OCI-LY7 (cell line): ENCODE results near the gene ZFP42. TPM values are rescaled to one million over a fixed set of nuclear protein-coding genes. Genes with fewer than 3 reads are reported as not detected.

Source experiments
- BruUV-seq: library from RNA; stranded (reverse); fragments of 400-500 nt; replicated peaks from 2 replicates; lab custom pipeline; 2021; lab: Mats Ljungman, UMichigan
- CTCF ChIA-PET: fragments of 300-600 bp; sonication (Branson Sonifier 250); formaldehyde crosslinking; loops from one replicate; lab custom pipeline; 2022; ENCODE audit warnings: antibody characterized with exemption; ENCODE audit not compliant: unreplicated experiment; lab: Charles Lee
- POLR2A ChIA-PET: fragments of 300-600 bp; sonication (Branson Sonifier 250); formaldehyde crosslinking; loops from one replicate; lab custom pipeline; 2022; ENCODE audit warnings: antibody characterized with exemption; lab: Charles Lee
- DNase-seq: peaks from one replicate; pipeline ENCODE4 v3.0.0-alpha.2; 2015; ENCODE audit warnings: low spot score
- H2AFZ ChIP-seq: fragments of 200-600 bp; sonication (generic), shearing (Covaris generic); 2 replicates; pipeline ENCODE4 v1.6.1; 2014; ENCODE audit warnings: mild to moderate bottlenecking, antibody characterized with exemption, low read length, moderate library complexity
- H3K27ac ChIP-seq: fragments of 200-600 bp; sonication (generic); 2 replicates; pipeline ENCODE4 v1.5.1; 2014; ENCODE audit warnings: mixed run types, low read depth, mild to moderate bottlenecking, moderate library complexity, low read length, inconsistent platforms; ENCODE audit not compliant: poor library complexity, severe bottlenecking
- H3K36me3 ChIP-seq: fragments of 200-600 bp; sonication (generic); 2 replicates; pipeline ENCODE4 v1.6.1; 2014; ENCODE audit warnings: mild to moderate bottlenecking, antibody characterized with exemption, low read length, moderate library complexity, mixed read lengths; ENCODE audit not compliant: insufficient read depth
- H3K4me1 ChIP-seq: fragments of 200-600 bp; sonication (generic); 2 replicates; pipeline ENCODE4 v1.5.1; 2014; ENCODE audit warnings: mild to moderate bottlenecking, low read length; ENCODE audit not compliant: insufficient read depth, poor library complexity, severe bottlenecking
- H3K4me2 ChIP-seq: fragments of 200-600 bp; sonication (generic); 2 replicates; pipeline ENCODE4 v1.6.1; 2014; ENCODE audit warnings: mild to moderate bottlenecking, low read length
- H3K4me3 ChIP-seq: fragments of 200-600 bp; sonication (generic); 2 replicates; pipeline ENCODE4 v1.5.1; 2014; ENCODE audit warnings: mild to moderate bottlenecking, low read depth, low read length; ENCODE audit not compliant: poor library complexity, severe bottlenecking
- H3K79me2 ChIP-seq: fragments of 200-600 bp; sonication (generic); 2 replicates; pipeline ENCODE4 v1.6.1; 2016; ENCODE audit warnings: low read depth, mild to moderate bottlenecking, low read length, moderate library complexity, mixed read lengths; ENCODE audit not compliant: insufficient read depth
- H3K9me2 ChIP-seq: fragments of 200-600 bp; sonication (generic); 2 replicates; pipeline ENCODE4 v1.6.1; 2016; ENCODE audit warnings: mild to moderate bottlenecking, low read length, mixed read lengths; ENCODE audit not compliant: insufficient read depth
- H3K9me3 ChIP-seq: fragments of 200-600 bp; sonication (generic); 2 replicates; pipeline ENCODE4 v1.6.1; 2014; ENCODE audit warnings: mild to moderate bottlenecking, mixed run types, low read length, mixed read lengths
- H4K20me1 ChIP-seq: fragments of 200-600 bp; sonication (generic); 2 replicates; pipeline ENCODE4 v1.6.1; 2014; ENCODE audit warnings: mild to moderate bottlenecking, antibody characterized with exemption, low read length, moderate library complexity, mixed read lengths; ENCODE audit not compliant: insufficient read depth
- CTCF ChIP-seq: fragments of 200-600 bp; sonication (generic); conservative IDR thresholded peaks from 2 replicates; pipeline ENCODE4 v1.5.1; 2014; ENCODE audit warnings: mild to moderate bottlenecking, antibody characterized with exemption, low read length, moderate library complexity, mixed read lengths
- EZH2phosphoT487 ChIP-seq: fragments of 200-600 bp; sonication (generic); IDR thresholded peaks from 2 replicates; pipeline ENCODE4 v1.6.1; 2018; ENCODE audit warnings: low read depth, borderline replicate concordance, mild to moderate bottlenecking, mixed run types, antibody characterized with exemption, low read length, moderate library complexity, mixed read lengths
- intact Hi-C: fragments of 100-400 bp; cut with micrococcal nuclease; formaldehyde crosslinking; loops from one replicate; pipeline ENCODE4 v1.10.0; 2022; ENCODE audit not compliant: unreplicated experiment
- total RNA-seq, 2 experiments: library from RNA; depleted of rRNA in 1 of 2; stranded (reverse); fragments of >200 nt in 1 of 2; shearing (Covaris generic) in 1 of 2; gene quantifications; 2 replicates each; pipeline ENCODE4 v1.2.3, GENCODE V29; 2014 to 2022

The ZFP42 gene
- total RNA-seq, 2 experiments from 2014 or later, result not detected

- CTCF ChIA-PET, result no interaction called here
- no peak overlapping the region for H2AFZ ChIP-seq
- H3K4me2 ChIP-seq, result no peak overlapping the region
Measured at GRCh38 chr4:188006285-188006848, 10.8 kb downstream of the ZFP42 start.

GRCh38 chr4:188008377-188008776, 12.8 kb downstream of the ZFP42 start:
- no peak for DNase-seq
- no peak overlapping the region for H3K4me3 ChIP-seq
- no peaks in the 10 kb centered on the region for H3K36me3 ChIP-seq
- no peaks in the 10 kb centered on the region for H3K9me3 ChIP-seq
- no peak overlapping the region for H2AFZ ChIP-seq
- TF ChIP-seq CTCF (no peak), EZH2phosphoT487 (no peak)
- no peak overlapping the region for H3K4me2 ChIP-seq
- H3K79me2 ChIP-seq, result no peaks in the 10 kb centered on the region
- no peaks in the 10 kb centered on the region for H3K9me2 ChIP-seq
- H3K4me1 ChIP-seq, result no peaks in the 10 kb centered on the region
- H4K20me1 ChIP-seq, result no peaks in the 10 kb centered on the region
- ChIA-PET POLR2A (no interaction called here), CTCF (no interaction called here)
- BruUV-seq, result no TSS peak
- H3K27ac ChIP-seq, result no peak overlapping the region
- intact Hi-C loops, result no loop called here

More at GRCh38 chr4:188006285-188006848, 10.8 kb downstream of the ZFP42 start:
- Histone ChIP-seq H3K9me3 (no peaks in the 10 kb centered on the region), H4K20me1 (no peaks in the 10 kb centered on the region), H3K9me2 (no peaks in the 10 kb centered on the region), H3K4me1 (no peaks in the 10 kb centered on the region), H3K27ac (no peak overlapping the region), H3K36me3 (no peaks in the 10 kb centered on the region), H3K4me3 (no peak overlapping the region), H3K79me2 (no peaks in the 10 kb centered on the region)
- no TSS peak for BruUV-seq
- POLR2A ChIA-PET, result no interaction called here
- intact Hi-C loops, result no loop called here
- TF ChIP-seq EZH2phosphoT487 (no peak), CTCF (no peak)
- no peak for DNase-seq

- Histone ChIP-seq H3K9me2 (no peaks in the 10 kb centered on the region), H3K4me1 (no peaks in the 10 kb centered on the region), H3K79me2 (no peaks in the 10 kb centered on the region), H4K20me1 (no peaks in the 10 kb centered on the region), H2AFZ (no peak overlapping the region), H3K36me3 (no peaks in the 10 kb centered on the region), H3K9me3 (no peaks in the 10 kb centered on the region), H3K27ac (no peak overlapping the region), H3K4me2 (no peak overlapping the region), H3K4me3 (no peak overlapping the region)
- TF ChIP-seq EZH2phosphoT487 (no peak), CTCF (no peak)
- intact Hi-C loops, result no loop called here
- ChIA-PET CTCF (no interaction called here), POLR2A (interaction anchor here (0.5 to 0.7 kb wide), 2 partner anchors 27 to 959 kb away, joined by 4 to 6 read pairs; no protein-coding TSS in a partner anchor)
- BruUV-seq, result no TSS peak
- no peak for DNase-seq
Measured at GRCh38 chr4:188012426-188012945, 16.9 kb downstream of the ZFP42 start.
